Inflammatory macrophage treated with lipopolysaccharide for 4 hours (primary cell): ENCODE data around the gene ARHGAP8.

Source experiments
- DNase-seq: peaks from one replicate; pipeline ENCODE4 v3.0.0-alpha.2; 2020

ARHGAP8 gene

GRCh38 chr22:44752285-44753188 lies at the start of gene ARHGAP8:
TSS of gene ARHGAP8 (plus strand) at chr22:44752575. CDS start at chr22:44786528, 33,953 bp downstream.
- DNase-seq = no peak

- no peak for DNase-seq
These were observed 49.0 kb upstream of the ARHGAP8 start for GRCh38 chr22:44703255-44703870.

- DNase-seq = no peak
These were observed 48.0 kb upstream of the ARHGAP8 start for GRCh38 chr22:44704159-44705021.

GRCh38 chr22:44705022-44705297 lies 47.4 kb upstream of the ARHGAP8 start:
- DNase-seq = no peak

- no peak for DNase-seq
These were observed 45.9 kb upstream of the ARHGAP8 start for GRCh38 chr22:44706488-44706887.

- DNase-seq = no peak
These were observed 45.2 kb upstream of the ARHGAP8 start for GRCh38 chr22:44707178-44707577.

GRCh38 chr22:44707752-44708151 lies 44.6 kb upstream of the ARHGAP8 start:
- DNase-seq = no peak

- DNase-seq = no peak
These were observed 42.4 kb upstream of the ARHGAP8 start for GRCh38 chr22:44709881-44710392.

GRCh38 chr22:44710474-44711240 lies 41.7 kb upstream of the ARHGAP8 start:
- DNase-seq = peak; percentile 39

GRCh38 chr22:44711241-44711560 lies 41.2 kb upstream of the ARHGAP8 start:
- no peak for DNase-seq

GRCh38 chr22:44711690-44712555 lies 40.5 kb upstream of the ARHGAP8 start:
- DNase-seq = no peak

GRCh38 chr22:44712962-44713361 lies 39.4 kb upstream of the ARHGAP8 start:
- DNase-seq = no peak

GRCh38 chr22:44714703-44715350 lies 37.5 kb upstream of the ARHGAP8 start:
- DNase-seq = no peak

- no peak for DNase-seq
These were observed 34.0 kb upstream of the ARHGAP8 start for GRCh38 chr22:44718418-44718817.

GRCh38 chr22:44719586-44720368 lies 32.6 kb upstream of the ARHGAP8 start:
- DNase-seq = no peak

- no peak for DNase-seq
These were observed 31.2 kb upstream of the ARHGAP8 start for GRCh38 chr22:44721213-44721612.

GRCh38 chr22:44722611-44723010 lies 29.8 kb upstream of the ARHGAP8 start:
- DNase-seq = no peak

- DNase-seq = peak; percentile 19
These were observed 28.6 kb upstream of the ARHGAP8 start for GRCh38 chr22:44723801-44724200.

GRCh38 chr22:44724416-44724815 lies 28.0 kb upstream of the ARHGAP8 start:
- DNase-seq = no peak

GRCh38 chr22:44724859-44725258 lies 27.5 kb upstream of the ARHGAP8 start:
- DNase-seq = no peak
